Hippocampal formation (tissue), 2 donors: Measurements from ENCODE around the gene GAGE10.
A peak's percentile ranks its signal among the peaks of the same experiment; 100 is the strongest.
"Not testable (repeated sequence)": the region's sequence is repeated elsewhere in the genome, so short reads cannot be mapped to it uniquely, and the experiment has no call there.

Source experiments
- DNase-seq, 2 donors: peaks; one replicate each; lab custom pipeline; 2025; lab: John Stamatoyannopoulos, UW

The GAGE10 gene

GRCh38 chrX:49276671-49277534 lies 26.5 kb upstream of the GAGE10 start:
- no peak for DNase-seq

GRCh38 chrX:49277535-49277830 lies 26.0 kb upstream of the GAGE10 start:
- no peak for DNase-seq

GRCh38 chrX:49278081-49278480 lies 25.4 kb upstream of the GAGE10 start:
- DNase-seq, result no peak

GRCh38 chrX:49282647-49283011 lies 20.8 kb upstream of the GAGE10 start:
- no peak for DNase-seq

GRCh38 chrX:49284212-49284611 lies 19.2 kb upstream of the GAGE10 start:
- DNase-seq, result no peak

GRCh38 chrX:49286136-49286535 lies 17.3 kb upstream of the GAGE10 start:
- DNase-seq, result no peak

- no peak for DNase-seq
These were observed 16.9 kb upstream of the GAGE10 start for GRCh38 chrX:49286581-49286980.

- no peak for DNase-seq
These were observed 15.8 kb upstream of the GAGE10 start for GRCh38 chrX:49287665-49288064.

- no peak for DNase-seq
These were observed 13.2 kb upstream of the GAGE10 start for GRCh38 chrX:49290215-49290614.

GRCh38 chrX:49291615-49292337 lies 11.7 kb upstream of the GAGE10 start:
- DNase-seq, result peak in 1 of 2 donors; percentile 23

GRCh38 chrX:49292400-49293362 lies 10.8 kb upstream of the GAGE10 start:
- no peak for DNase-seq

- not testable (repeated sequence) for DNase-seq
These were observed 4.2 kb upstream of the GAGE10 start for GRCh38 chrX:49299293-49299692.

GRCh38 chrX:49300703-49301102 lies 2.7 kb upstream of the GAGE10 start:
- no peak for DNase-seq

- not testable (repeated sequence) for DNase-seq
These were observed 4.3 kb downstream of the GAGE10 start for GRCh38 chrX:49307775-49308174.

GRCh38 chrX:49308604-49309269 lies 5.3 kb downstream of the GAGE10 start:
- no peak for DNase-seq

GRCh38 chrX:49309401-49309981 lies 6.0 kb downstream of the GAGE10 start:
- DNase-seq, result no peak

- no peak for DNase-seq
These were observed 6.9 kb downstream of the GAGE10 start for GRCh38 chrX:49310371-49310770.

GRCh38 chrX:49312176-49312575 lies 8.7 kb downstream of the GAGE10 start:
- DNase-seq, result no peak

- DNase-seq, result no peak
These were observed 12.6 kb downstream of the GAGE10 start for GRCh38 chrX:49316085-49316484.

GRCh38 chrX:49321737-49322136 lies 18.3 kb downstream of the GAGE10 start, which contains the start of gene GAGE12J:
Gene GAGE12J (plus strand): TSS chrX:49322037. CDS start chrX:49323194, 1,157 bp downstream.
- DNase-seq, result not testable (repeated sequence)

- not testable (repeated sequence) for DNase-seq
These were observed 18.8 kb downstream of the GAGE10 start for GRCh38 chrX:49322266-49322665.
